Measurements from ENCODE around the gene ARMCX4. TPM values are rescaled to one million over a fixed set of nuclear protein-coding genes. Genes with fewer than 3 reads are reported as not detected.

ARMCX4 gene
- 2.0 and 2.7 TPM in 2 replicates for total RNA-seq

GRCh38 chrX:101485212-101485949, at the start of gene ARMCX4:
Gene ARMCX4, plus strand, starts transcription at chrX:101485456. Its CDS starts 3,134 bp downstream, at chrX:101488590.

Other genes with a start within 250 kb of the ARMCX4 start
- under 0.01 and 0.33 TPM in 2 replicates for gene TAF7L, start 194.1 kb upstream of the ARMCX4 start, total RNA-seq
- 3.5 and 8.1 TPM in 2 replicates for gene TIMM8A, start 136.7 kb upstream of the ARMCX4 start, total RNA-seq
- under 0.01 TPM in 1 of 2 replicates, not detected in the other for gene BTK, start 99.3 kb upstream of the ARMCX4 start, total RNA-seq
- 359 and 1,026 TPM in 2 replicates for gene RPL36A, start 94.4 kb upstream of the ARMCX4 start, total RNA-seq
- 15.0 and 41.7 TPM in 2 replicates for gene GLA, start 77.5 kb upstream of the ARMCX4 start, total RNA-seq
- gene HNRNPH2, start 77.2 kb upstream of the ARMCX4 start, total RNA-seq = 28.7 and 29.7 TPM in 2 replicates
- gene ARMCX1, start 65.1 kb downstream of the ARMCX4 start, total RNA-seq = 10.9 and 14.6 TPM in 2 replicates
- gene ARMCX6, start 132.5 kb downstream of the ARMCX4 start, total RNA-seq = 18.7 and 27.4 TPM in 2 replicates
- gene ARMCX3, start 137.7 kb downstream of the ARMCX4 start, total RNA-seq = 12.7 and 19.3 TPM in 2 replicates
- 33.7 and 41.4 TPM in 2 replicates for gene ARMCX2, start 174.4 kb downstream of the ARMCX4 start, total RNA-seq